ENCODE measurements around the gene VPS37B.
A peak's percentile ranks its signal among the peaks of the same experiment; 100 is the strongest.
"Not testable (repeated sequence)": the region's sequence is repeated elsewhere in the genome, so short reads cannot be mapped to it uniquely, and the experiment has no call there.

VPS37B gene

GRCh38 chr12:122880668-122881067 is 15.3 kb downstream of the VPS37B start:
- peak; percentile 71 for DNase-seq

GRCh38 chr12:122880155-122880667 is 15.7 kb downstream of the VPS37B start:
- DNase-seq: no peak

- DNase-seq: no peak
These were observed 16.9 kb downstream of the VPS37B start for GRCh38 chr12:122878780-122879612.

GRCh38 chr12:122876731-122877130 is 19.2 kb downstream of the VPS37B start:
- no peak for DNase-seq

- DNase-seq: not testable (repeated sequence)
These were observed 19.6 kb downstream of the VPS37B start for GRCh38 chr12:122876281-122876680.

GRCh38 chr12:122875590-122876220 is 20.2 kb downstream of the VPS37B start:
- DNase-seq: no peak

GRCh38 chr12:122874081-122874480 is 21.8 kb downstream of the VPS37B start:
- no peak for DNase-seq

- no peak for DNase-seq
These were observed 22.4 kb downstream of the VPS37B start for GRCh38 chr12:122873540-122873939.

- no peak for DNase-seq
These were observed 23.0 kb downstream of the VPS37B start for GRCh38 chr12:122872815-122873361.

- DNase-seq: peak; percentile 92
These were observed 23.8 kb downstream of the VPS37B start for GRCh38 chr12:122871851-122872780.

- DNase-seq: peak; percentile 71
These were observed 24.9 kb downstream of the VPS37B start for GRCh38 chr12:122870867-122871664.

- DNase-seq: no peak
These were observed 25.6 kb downstream of the VPS37B start for GRCh38 chr12:122870163-122870842.

- DNase-seq: no peak
These were observed 26.5 kb downstream of the VPS37B start for GRCh38 chr12:122869207-122869973.

- DNase-seq: no peak
These were observed 27.3 kb downstream of the VPS37B start for GRCh38 chr12:122868471-122869177.

- DNase-seq: no peak
These were observed 28.0 kb downstream of the VPS37B start for GRCh38 chr12:122867691-122868461.

GRCh38 chr12:122866950-122867607 is 28.8 kb downstream of the VPS37B start:
- DNase-seq: no peak

GRCh38 chr12:122866379-122866778 is 29.5 kb downstream of the VPS37B start:
- no peak for DNase-seq
